H4 (cell line): ENCODE data around the gene SLBP. TPM values are rescaled to one million over a fixed set of nuclear protein-coding genes. Genes with fewer than 3 reads are reported as not detected.

Experiments used
- DNase-seq: peaks from one replicate; pipeline ENCODE4 v3.0.0-alpha.2; 2015; ENCODE audit warnings: low spot score
- total RNA-seq: library from RNA; depleted of rRNA; stranded (reverse); fragments of >200 nt; shearing (Covaris generic); gene quantifications from 2 replicates; pipeline ENCODE4 v1.2.3, GENCODE V29; 2014; rRNA removed

Gene SLBP
- total RNA-seq, 1 experiment from 2014 or later = 185 TPM

- DNase-seq = no peak
These were observed 57.0 kb downstream of the SLBP start for GRCh38 chr4:1655081-1655480.

DNA sequence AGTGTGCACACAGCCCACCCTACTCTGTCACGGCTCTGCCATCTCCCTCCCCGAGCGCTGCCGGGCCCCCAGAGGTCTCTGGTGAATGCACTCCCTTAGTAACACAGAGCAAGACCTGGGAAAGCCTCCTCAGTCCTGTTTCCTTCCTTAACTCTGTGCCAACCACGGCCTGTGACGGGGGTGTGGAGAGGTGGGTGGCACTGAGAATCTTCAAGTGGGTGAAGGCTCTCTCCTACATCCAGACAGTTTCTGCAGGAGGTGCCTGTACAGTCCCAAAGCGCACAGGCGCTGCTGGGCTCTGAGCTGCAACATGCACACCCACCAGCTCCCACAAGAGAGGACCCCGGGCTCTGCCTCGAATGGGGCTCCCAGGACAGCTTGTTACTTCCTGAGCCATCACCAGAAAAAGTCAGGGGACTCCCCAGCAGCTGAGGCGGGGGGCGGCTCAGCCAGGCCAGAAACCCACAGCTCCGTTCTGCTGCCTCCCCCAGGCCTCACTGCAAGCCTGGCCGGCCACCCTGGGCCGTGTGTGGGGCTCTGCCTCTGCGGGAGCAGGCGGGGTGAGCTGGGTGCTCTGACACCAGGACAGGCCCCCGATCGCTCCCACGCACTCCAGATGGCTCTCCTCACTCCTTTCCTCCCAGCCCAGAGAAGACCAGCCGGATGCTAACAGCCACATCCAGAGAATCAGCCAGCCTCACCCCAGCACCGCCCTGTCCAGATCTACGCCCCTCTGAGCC is 57.7 kb downstream of the SLBP start:
- no peak for DNase-seq

- no peak for DNase-seq
These were observed 58.3 kb downstream of the SLBP start for GRCh38 chr4:1653776-1654175.

- DNase-seq = no peak
These were observed 60.0 kb downstream of the SLBP start for GRCh38 chr4:1652088-1652487.

GRCh38 chr4:1651609-1652008 is 60.5 kb downstream of the SLBP start:
- DNase-seq = no peak

DNA sequence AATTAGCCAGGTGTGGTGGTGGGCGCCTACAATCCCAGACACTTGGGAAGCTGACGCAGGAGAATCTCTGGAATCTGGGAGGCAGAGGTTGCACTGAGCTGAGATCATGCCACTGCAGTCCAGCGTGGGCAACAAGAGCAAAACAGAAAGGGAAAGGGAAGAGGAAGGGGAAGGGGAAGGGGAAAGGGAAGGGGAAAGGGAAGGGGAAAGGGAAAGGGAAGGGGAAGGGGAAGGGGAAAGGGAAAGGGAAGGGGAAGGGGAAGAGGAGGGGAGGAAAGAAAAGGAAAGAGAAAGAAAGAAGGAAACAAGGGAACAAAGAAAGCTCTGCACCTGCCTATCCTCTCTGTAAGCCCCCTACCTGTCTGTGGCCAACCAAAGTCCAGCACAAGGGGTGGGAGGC is 63.2 kb downstream of the SLBP start:
- DNase-seq = no peak

DNA sequence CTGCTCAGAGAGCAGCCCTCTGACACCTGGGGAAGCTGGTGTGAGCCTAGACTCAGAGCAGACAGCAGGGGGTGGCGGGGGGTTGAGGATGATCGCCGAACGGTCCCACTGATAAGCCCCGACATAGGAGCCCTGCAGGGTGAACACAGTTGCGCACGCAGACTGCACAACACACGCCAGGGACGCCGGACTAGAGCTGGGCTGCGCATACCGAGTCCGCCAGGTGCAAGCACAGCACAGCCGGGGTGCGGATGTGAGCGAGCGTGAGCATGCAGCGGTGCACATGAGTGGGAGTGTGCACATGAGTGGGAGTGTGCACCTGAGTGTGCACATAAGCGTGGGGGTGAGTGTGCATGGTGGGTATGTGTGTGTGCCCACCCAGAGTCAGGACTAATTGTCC is 64.7 kb downstream of the SLBP start:
- DNase-seq = no peak

- no peak for DNase-seq
These were observed 65.4 kb downstream of the SLBP start for GRCh38 chr4:1646690-1647089.

DNA sequence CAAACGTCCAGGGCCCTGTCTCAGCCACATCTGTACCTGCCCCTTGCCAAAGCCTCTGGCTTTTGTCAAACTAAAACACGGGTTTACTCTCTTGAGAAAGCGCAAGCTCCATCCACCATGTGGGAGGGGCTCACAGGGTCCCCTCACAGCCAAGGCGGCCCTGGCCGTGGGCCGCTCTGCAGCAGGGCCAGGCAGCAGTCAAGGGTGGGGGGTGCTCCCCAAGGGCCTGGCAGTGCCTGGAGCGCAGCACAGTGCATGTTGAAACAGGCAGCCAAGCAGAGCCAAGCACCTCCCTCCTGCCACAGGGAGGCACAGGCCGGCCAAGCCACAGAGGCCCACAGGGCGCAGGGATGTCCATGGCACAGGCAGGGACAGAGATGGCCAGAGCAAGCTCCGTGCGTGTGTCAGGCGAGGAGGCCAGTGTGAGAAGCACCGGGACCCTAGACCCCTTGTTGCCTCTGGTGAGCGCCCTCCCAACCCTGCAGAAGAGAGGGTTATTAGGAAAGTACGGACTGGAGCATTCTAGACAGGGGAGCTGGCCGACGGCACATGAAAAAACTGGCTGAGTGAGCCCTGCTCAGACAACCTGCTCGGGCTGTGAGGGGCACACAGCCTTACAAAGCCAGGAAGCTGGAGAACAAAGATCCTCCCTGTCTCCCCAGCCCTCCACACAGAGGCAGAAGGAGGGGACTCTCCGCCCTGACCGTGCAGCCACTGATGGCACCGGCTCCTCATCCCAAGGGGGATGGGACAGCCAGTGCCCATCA is 67.0 kb downstream of the SLBP start:
- DNase-seq = no peak

DNA sequence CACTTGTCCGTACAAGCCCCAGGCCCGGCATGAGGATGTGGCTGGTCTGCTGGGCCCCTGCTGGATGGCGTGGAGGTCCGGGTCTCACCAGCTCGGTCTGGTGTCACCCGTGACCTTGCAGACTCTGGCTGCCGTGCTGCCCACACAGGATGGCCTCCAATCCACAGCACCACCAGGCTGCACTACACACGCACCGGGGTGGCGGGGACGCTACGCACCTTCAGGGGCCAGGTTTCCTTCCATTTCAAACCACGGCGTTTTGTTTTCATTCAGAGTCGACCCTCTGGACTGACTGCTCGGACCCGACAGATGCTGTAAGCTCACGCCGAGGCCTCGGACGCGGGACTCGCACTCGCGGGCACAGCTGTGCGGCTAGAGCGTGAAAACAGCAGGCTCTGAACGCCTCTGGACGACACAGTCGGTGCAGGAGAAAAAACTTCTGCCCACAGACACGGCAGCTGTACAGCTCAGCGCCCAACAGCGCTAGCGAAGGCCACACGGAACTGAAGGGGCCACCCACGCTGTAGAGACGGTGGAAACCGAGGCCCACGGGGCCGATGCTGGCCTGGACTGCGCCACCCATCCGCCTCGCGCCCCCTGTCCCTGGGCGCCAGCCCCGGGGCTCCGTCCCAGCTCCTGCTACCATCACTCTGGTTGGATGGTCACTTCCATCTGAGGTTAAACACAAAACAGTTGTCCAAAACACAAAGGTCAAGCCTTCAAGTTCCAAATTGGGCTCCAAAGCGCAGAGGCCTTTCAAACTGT is 68.0 kb downstream of the SLBP start:
- no peak for DNase-seq

Other genes with a start within 250 kb of the SLBP start
- 0.04 and 0.46 TPM in 2 replicates for gene FAM53A, start 28.0 kb downstream of the SLBP start, total RNA-seq
- gene TMEM129, start 9.0 kb upstream of the SLBP start, total RNA-seq = 18.4 and 30.7 TPM in 2 replicates
- 22.3 and 22.6 TPM in 2 replicates for gene TACC3, start 9.2 kb upstream of the SLBP start, total RNA-seq
- 1.7 and 2.1 TPM in 2 replicates for gene FGFR3, start 81.0 kb upstream of the SLBP start, total RNA-seq
- 37.7 and 42.6 TPM in 2 replicates for gene LETM1, start 143.8 kb upstream of the SLBP start, total RNA-seq
- 48.0 and 53.5 TPM in 2 replicates for gene NSD2, start 159.1 kb upstream of the SLBP start, total RNA-seq